ENCODE results near the gene SH3TC1.

Gene SH3TC1

GRCh38 chr4:8209181-8209874 is 10.2 kb downstream of the SH3TC1 start:
- in situ Hi-C loops (cut with MboI; ENCODE audit: low pct_unique_long_range_greater_than_20kb, low sequenced_read_pairs): no loop called here
- DNase-seq: no peak

GRCh38 chr4:8210010-8210409 is 10.9 kb downstream of the SH3TC1 start:
- in situ Hi-C loops (cut with MboI; ENCODE audit: low pct_unique_long_range_greater_than_20kb, low sequenced_read_pairs): no loop called here
- DNase-seq: no peak

GRCh38 chr4:8210616-8211015 is 11.5 kb downstream of the SH3TC1 start:
- no peak for DNase-seq
- in situ Hi-C loops (cut with MboI; ENCODE audit: low pct_unique_long_range_greater_than_20kb, low sequenced_read_pairs): no loop called here

GRCh38 chr4:8211251-8211650 is 12.2 kb downstream of the SH3TC1 start:
- no peak for DNase-seq
- in situ Hi-C loops (cut with MboI; ENCODE audit: low pct_unique_long_range_greater_than_20kb, low sequenced_read_pairs): no loop called here

GRCh38 chr4:8211737-8212581 is 12.9 kb downstream of the SH3TC1 start:
- no peak for DNase-seq
- in situ Hi-C loops (cut with MboI; ENCODE audit: low pct_unique_long_range_greater_than_20kb, low sequenced_read_pairs): no loop called here

- in situ Hi-C loops (cut with MboI; ENCODE audit: low pct_unique_long_range_greater_than_20kb, low sequenced_read_pairs): no loop called here
- no peak for DNase-seq
Observed at GRCh38 chr4:8212622-8213021, 13.5 kb downstream of the SH3TC1 start.

GRCh38 chr4:8213121-8213520 is 14.0 kb downstream of the SH3TC1 start:
- in situ Hi-C loops (cut with MboI; ENCODE audit: low pct_unique_long_range_greater_than_20kb, low sequenced_read_pairs): no loop called here
- DNase-seq: no peak

- in situ Hi-C loops (cut with MboI; ENCODE audit: low pct_unique_long_range_greater_than_20kb, low sequenced_read_pairs): no loop called here
- DNase-seq: no peak
Observed at GRCh38 chr4:8214136-8214535, 15.0 kb downstream of the SH3TC1 start.

GRCh38 chr4:8215001-8215427 is 15.9 kb downstream of the SH3TC1 start:
- DNase-seq: no peak
- in situ Hi-C loops (cut with MboI; ENCODE audit: low pct_unique_long_range_greater_than_20kb, low sequenced_read_pairs): no loop called here

- DNase-seq: no peak
- in situ Hi-C loops (cut with MboI; ENCODE audit: low pct_unique_long_range_greater_than_20kb, low sequenced_read_pairs): no loop called here
Observed at GRCh38 chr4:8215641-8216442, 16.8 kb downstream of the SH3TC1 start.

- in situ Hi-C loops (cut with MboI; ENCODE audit: low pct_unique_long_range_greater_than_20kb, low sequenced_read_pairs): no loop called here
- DNase-seq: no peak
Observed at GRCh38 chr4:8216443-8217245, 17.6 kb downstream of the SH3TC1 start.

- no peak for DNase-seq
- in situ Hi-C loops (cut with MboI; ENCODE audit: low pct_unique_long_range_greater_than_20kb, low sequenced_read_pairs): no loop called here
Observed at GRCh38 chr4:8217246-8217511, 18.1 kb downstream of the SH3TC1 start.

- DNase-seq: no peak
- in situ Hi-C loops (cut with MboI; ENCODE audit: low pct_unique_long_range_greater_than_20kb, low sequenced_read_pairs): no loop called here
Observed at GRCh38 chr4:8217871-8218270, 18.8 kb downstream of the SH3TC1 start.

- in situ Hi-C loops (cut with MboI; ENCODE audit: low pct_unique_long_range_greater_than_20kb, low sequenced_read_pairs): no loop called here
Observed at GRCh38 chr4:8218371-8219031, 19.4 kb downstream of the SH3TC1 start.

GRCh38 chr4:8219236-8219635 is 20.1 kb downstream of the SH3TC1 start:
- in situ Hi-C loops (cut with MboI; ENCODE audit: low pct_unique_long_range_greater_than_20kb, low sequenced_read_pairs): no loop called here
- no peak for DNase-seq

More at GRCh38 chr4:8218371-8219031, 19.4 kb downstream of the SH3TC1 start:
- peak; percentile 46 for DNase-seq

- in situ Hi-C loops (cut with MboI; ENCODE audit: low pct_unique_long_range_greater_than_20kb, low sequenced_read_pairs): no loop called here
Observed at GRCh38 chr4:8220661-8221450, 21.8 kb downstream of the SH3TC1 start.

GRCh38 chr4:8221476-8221875 is 22.4 kb downstream of the SH3TC1 start:
- in situ Hi-C loops (cut with MboI; ENCODE audit: low pct_unique_long_range_greater_than_20kb, low sequenced_read_pairs): no loop called here
- peak; percentile 70 for DNase-seq

More at GRCh38 chr4:8220661-8221450, 21.8 kb downstream of the SH3TC1 start:
- no peak for DNase-seq

GRCh38 chr4:8221985-8222384 is 22.9 kb downstream of the SH3TC1 start:
- no peak for DNase-seq
- in situ Hi-C loops (cut with MboI; ENCODE audit: low pct_unique_long_range_greater_than_20kb, low sequenced_read_pairs): no loop called here
